GM18858 (cell line): ENCODE data around the gene PDRG1.
A peak's percentile ranks its signal among the peaks of the same experiment; 100 is the strongest.

Experiments
- ATAC-seq: cut with Tn5 transposase; IDR thresholded peaks from one replicate; pipeline ENCODE4 v1.9.1; 2021; ENCODE audit not compliant: unreplicated experiment

The PDRG1 gene

DNA sequence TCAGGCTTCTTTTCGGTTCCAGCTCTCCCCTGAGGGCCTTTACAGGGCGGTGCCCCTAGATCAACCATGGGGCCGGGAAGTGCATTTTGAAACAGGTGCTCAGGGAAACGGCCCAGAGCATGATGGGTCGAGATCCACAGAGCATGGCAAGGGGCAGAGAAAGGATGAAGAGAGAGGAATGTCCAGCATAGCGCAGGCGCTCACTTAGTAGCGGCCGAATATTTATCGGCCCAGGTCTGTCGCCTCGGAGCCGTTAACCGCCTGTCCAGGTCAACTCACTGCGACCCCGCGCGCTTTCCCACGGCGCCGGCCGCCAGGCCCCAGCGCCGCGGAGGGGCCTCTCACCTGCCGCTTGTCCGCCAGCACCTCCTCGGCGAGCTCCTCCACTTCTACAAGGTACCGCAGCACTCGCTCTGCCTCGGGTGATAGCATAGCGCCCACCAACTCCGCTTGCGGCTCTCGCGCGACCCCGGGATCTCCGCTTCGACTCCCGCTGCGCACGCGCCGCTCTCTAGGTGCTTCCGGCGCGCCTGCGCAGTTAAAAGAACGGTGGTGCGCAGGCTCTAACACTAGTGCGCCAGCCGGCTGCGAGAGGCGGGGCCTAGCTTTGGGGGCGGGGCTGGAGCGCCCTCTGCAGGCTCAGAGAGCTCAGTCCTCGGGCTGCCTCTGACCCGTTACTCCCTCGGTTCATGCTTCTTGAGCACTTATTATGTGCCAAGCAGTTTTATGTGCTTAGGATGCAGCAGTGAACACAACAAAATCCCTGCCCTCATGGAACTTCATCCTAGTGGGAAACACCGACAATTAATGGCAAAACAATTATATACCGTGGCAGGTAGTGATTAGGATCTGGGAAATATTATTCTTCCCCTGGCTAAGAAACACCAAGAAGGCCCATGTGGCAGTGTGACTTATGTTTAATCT is at the start of gene PDRG1:
PDRG1 (minus strand) TSS at position 517 of the 924 bp plus-strand sequence; CDS start at position 432, 85 bp downstream.
- ATAC-seq, result peak; percentile 94

DNA sequence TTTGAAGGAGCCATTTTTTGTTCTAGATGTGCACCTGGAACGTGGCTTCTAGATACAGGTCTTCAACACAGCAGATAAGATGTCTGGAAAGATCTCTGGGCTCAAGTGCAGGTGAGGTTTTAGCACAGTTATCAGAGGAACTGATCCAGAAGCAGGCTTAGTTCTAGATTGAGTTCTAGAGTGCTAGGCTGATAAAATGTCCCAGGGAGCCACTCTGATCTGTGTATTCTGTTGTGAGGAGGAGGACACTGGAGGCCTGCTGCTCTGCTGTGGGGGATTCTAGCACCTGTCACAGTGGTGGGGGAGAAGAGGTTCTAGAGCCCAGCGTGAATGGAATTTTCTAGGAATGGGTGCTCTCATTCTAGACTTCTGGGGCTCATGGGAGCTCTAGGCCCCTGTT is 46.4 kb upstream of the PDRG1 start:
- ATAC-seq, result no peak

DNA sequence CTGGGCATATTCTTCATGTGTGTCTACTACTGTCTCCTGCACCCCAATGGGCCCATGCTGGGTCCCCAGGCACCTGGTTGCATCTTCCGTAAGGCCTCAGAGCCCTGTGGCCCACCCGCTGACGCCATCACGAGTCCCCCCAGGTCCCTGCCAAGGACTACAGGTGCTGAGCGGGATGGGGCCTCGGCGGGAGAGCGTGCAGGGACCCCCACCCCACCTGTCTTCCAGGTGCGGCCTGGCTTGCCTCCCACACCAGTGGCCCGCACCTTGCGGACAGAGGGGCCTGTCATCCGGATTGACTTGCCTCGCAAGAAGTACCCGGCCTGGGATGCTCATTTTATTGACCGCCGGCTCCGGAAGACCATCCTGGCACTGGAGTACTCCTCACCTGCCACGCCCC is 45.1 kb upstream of the PDRG1 start:
- no peak for ATAC-seq

DNA sequence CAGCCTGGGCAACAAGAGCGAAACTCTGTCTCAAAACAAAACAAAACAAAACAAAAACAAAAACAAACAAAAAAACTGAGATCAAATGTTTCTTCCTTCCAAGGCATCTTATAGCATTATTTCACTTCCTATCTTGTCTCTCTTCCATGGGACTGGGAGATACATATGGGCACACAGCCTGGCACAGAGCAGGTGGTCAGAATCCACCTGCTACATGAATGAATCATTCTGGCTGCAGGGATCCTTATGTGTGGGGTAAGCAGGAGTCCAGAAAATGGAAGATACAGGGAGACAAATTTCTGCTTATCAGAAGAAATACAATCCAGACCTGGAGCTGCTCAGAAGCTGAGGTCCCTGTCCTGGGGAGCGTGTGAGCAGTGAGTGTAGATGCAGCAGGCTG is 40.2 kb upstream of the PDRG1 start:
- ATAC-seq, result no peak

DNA sequence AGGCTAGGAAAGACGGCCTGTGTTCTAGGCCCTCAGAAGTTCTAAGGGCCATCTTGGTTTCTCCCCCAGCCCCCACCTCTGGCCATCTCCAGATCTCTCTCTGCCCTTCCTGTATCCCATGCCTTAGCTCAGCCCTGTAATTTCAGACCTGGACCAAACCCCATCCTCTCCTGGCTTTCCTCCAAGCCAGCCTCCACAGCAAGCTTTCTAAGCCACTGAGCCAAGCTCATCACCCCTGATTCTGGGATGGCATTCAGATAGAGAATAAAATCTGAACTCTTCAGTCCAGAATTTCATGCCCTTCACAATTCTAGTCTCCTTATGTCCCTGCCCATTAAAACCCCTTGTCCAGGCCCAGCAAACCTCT is 39.5 kb upstream of the PDRG1 start:
- no peak for ATAC-seq

DNA sequence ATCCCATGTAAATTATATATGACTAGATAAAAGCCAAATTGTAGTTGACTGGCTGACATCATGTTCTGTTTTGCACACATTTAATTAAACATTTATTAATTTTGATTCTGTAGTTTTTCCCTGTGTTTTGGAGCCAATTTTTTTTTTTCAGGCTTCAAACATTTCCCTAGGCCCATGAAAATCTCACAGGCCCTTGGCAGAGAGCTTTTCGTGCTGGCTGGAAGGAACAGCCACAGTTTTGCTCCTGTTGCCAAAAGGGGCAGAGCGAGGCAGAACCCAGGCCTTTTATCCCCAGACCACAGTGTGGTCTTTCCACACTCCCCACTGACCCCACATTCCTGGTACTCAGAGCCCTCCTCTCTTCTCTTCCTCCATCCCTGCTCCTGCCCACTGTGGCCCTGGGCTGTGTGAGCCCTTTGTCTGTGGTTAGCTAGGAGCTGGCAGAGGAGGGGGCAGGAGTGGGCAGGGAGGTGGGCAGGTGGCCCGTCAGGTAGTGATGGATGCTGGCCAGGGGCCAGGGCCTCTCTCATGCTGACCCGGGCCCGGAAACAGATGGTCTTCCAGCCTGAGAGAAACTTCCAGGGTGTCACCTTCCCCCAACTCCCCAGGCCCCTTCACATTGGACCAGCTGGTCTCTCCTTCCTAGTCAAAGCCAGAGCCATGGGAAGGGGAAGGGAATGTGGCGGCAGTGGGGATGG is 38.9 kb upstream of the PDRG1 start:
- no peak for ATAC-seq

DNA sequence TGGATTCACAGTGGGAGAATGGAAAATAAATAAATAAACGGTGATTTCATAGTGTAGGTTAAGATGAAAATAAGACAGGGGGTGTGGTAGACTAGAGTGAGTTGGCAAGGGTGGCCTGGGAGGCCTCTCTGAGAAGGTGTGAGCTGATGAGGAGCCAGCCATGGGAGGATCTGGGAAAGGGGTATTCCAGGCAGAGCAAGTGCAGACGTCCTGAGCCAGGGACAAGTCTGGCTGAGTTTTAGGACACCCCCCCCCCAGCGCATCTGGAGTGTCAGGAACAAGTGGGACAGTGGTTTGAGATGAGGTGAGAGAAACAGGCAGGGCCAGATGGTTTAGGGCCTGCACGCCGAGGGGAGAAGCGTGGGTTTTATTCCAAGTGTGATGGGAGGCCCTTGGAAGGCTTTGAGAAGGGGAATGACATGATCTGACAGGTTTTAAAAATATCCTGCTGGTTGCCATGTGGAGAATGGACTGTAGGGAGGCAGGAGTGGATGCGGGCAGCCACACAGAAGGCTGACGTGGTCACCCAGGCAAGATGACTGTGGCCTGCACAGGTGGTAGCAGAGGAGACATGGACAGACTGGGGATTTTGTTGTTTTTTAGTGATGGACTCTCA is 37.3 kb upstream of the PDRG1 start:
- ATAC-seq, result no peak

DNA sequence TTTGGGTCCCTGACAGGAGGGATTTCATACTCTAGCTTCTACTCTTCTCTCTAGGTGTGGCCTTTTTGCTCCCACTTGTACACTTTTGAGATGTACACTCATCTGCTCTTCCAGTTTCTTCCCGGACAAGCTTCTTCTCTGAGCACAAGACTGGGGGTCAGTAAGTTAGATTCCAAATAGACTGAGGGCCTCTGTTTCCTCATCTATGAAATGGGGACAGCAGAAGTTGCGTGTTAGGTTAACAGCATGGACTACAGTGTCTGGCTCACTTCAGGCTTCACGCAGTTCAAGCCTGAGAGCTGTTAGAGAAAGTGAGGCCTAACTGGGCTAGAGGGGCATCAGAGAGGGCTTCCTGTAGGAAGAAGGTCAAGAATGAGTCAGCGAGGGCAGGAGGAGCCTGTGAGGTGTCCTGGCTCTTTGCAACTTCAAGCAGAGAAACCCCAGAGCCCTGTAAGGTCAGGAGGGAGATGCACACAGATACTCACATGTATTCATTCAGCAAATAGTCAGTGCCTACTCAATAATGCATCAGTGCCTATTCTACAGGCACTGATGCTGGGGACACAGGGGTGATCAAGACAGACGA is 36.7 kb upstream of the PDRG1 start:
- no peak for ATAC-seq

DNA sequence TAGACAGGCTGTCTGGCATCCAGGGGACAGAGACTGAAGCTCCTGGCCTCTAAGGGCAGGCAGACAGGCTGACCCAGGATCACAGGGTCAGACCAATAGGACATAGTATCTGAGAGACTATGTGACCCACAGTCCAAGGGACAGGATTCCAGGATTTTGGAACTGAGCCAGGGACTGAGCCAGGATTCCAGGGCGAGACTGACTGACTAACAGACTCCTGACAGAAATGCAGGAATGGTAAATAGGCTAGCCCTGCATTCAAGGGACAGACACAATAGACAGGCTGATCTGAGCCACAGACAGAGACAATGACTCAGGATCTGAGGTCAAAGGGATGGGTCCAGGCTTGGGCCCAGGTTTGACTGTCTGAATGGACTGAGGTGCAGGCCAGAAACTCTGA is 35.9 kb upstream of the PDRG1 start:
- ATAC-seq, result no peak

DNA sequence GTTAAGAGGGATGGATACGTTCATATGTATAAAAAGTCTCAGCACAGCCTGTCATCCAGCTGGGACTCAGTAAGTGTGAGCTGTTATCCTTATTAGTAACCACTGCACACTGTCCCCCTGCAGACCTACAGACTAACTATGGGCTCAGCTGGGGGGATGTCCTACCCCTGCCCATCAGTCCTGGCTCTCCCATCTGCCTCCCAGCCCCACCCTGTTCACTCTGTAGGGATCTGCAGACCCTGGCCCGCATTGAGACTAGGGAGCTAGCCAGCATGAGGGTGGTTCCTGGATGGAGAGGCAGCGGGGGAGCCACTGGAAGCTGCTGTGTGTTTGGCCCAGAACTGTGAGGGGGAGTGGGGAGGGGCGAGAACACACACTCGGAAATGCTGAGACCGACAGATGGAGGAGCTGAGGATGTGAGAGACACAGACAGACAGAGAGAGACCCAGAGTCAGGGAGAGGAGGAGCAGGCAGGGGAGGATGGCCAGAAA is 33.2 kb upstream of the PDRG1 start:
- ATAC-seq, result no peak

DNA sequence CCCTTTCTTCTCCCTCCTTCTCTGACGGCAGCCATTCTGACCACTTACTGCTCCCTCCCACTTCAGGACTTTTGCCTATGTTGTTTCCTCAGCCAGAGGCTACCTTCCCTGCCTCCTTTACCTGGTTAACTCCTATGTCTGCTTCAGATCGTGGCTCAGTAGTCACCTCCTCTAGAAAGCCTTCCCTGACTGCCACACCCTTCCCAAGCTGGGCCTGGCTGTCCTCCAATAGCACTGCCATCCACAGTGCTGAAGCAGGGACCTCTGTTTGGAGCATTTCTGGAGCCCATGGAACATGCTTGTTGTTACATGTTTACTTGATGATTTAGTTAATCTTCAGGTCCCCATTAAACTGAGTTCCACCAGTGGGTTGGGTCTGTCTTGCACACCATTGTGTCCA is 29.9 kb upstream of the PDRG1 start:
- no peak for ATAC-seq

DNA sequence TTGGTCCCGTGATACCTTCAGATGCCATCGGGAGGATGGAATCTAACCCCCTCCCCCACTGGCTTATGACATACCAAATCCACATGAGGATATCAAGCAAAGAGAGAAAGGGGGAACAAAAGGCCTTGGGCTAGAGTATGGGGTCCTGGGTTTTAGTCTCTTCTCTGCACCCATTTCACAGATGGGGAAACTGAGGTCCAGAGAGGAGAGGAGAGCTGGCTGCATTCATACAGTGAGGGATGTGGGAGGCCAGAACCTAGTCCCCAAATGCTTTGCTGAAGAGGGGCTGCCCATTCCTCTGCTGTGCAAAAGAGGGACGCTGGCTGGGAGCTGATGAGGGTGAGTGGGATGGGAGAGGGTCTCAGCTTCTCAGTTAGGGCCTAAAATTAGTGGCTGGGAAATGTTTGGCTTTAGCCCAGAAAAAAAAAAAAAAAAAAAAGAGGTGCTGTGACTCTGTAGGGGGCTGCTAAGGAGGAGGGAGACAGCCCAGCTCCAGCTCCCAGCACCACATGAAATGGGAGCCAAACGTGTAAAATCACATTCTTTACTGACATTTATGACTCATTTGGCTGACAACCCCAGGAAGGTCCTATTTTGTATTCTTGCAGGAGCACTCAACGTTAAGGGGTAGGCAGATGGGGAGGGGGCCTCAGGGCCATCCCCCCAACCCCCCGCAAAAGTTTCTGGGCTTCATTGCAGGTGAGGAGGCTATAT is 28.0 kb upstream of the PDRG1 start:
- no peak for ATAC-seq

DNA sequence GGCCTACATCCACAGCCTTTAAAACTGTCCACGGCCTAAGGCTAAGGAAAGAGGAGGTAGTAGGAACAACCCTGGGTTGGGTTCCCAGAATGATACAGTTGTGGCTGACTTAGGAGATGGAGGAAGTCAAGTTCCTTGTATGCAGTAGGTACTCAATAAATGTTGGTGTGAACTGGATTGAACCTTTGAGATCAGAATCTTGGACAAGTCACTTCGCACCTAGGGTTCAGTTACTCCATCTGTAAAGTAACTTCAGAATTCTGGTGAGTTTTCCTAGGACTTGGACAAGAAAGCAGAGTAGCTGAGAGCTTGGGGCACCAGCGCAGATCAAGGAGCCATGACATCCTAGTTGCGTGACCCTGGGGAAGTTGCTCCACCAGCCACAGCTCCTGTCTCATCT is 25.2 kb upstream of the PDRG1 start:
- no peak for ATAC-seq

DNA sequence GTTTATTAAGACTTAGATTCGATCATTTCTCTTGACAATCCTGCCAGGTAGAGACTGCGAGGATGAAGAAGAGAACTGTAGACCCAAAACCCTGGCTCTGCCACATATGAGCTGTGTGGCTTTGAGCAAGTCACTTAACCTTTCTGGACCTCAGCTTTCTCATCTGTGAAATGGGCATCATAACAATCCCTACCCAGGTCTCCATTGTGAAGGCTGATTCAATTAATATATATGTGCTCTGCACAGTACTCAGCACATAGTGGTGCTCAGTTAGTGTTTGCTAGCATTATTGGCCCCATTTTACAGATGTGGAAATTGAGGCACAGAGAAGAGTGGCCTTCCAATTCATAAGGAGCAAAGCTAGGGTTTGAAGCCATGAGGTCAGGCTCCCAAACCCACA is 24.0 kb upstream of the PDRG1 start:
- no peak for ATAC-seq

DNA sequence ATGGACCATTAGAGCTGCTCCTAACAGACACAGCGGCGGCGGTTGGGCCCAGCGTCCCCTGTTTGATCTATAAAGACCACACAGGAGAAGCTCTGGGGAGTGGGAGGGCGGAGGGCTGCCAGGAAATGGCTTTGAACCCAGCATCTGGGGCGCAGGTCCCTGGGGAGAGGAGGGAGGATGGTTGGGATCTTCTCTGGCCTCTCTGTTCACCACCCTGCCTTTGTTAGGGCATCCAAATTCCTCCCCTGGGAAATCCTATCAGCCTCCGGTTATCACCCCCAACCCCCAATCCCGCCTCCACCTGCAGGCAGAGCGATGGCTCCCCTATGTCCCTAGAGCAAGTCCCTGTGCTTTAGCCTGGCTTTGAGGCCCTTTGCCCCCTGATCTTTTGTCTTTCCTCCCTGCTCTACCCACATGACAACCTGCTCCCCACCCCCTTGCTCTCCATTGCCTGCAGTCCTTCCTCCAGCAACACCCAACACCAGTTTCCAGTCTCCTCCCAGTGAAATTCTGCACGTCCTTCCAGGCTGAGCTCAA is 23.2 kb upstream of the PDRG1 start:
- ATAC-seq, result no peak

DNA sequence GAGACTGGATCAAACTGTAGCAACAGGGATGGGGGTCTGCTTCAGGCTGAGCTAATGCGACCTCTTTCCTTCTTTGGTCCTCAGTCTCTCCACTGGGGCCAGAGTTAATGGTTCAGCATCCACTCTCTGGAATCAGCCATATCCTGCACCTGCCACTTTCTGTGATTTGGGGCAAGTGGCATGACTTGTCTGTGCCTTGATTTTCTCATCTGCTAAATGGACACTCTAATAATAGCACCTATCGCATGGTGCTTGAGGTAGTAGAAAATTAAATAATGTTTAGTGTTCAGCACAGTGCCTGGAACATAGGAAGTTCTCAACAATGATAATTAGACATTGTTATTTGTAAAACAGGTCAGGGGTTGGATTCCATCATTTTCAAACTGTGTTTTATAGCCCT is 22.4 kb upstream of the PDRG1 start:
- ATAC-seq, result no peak

DNA sequence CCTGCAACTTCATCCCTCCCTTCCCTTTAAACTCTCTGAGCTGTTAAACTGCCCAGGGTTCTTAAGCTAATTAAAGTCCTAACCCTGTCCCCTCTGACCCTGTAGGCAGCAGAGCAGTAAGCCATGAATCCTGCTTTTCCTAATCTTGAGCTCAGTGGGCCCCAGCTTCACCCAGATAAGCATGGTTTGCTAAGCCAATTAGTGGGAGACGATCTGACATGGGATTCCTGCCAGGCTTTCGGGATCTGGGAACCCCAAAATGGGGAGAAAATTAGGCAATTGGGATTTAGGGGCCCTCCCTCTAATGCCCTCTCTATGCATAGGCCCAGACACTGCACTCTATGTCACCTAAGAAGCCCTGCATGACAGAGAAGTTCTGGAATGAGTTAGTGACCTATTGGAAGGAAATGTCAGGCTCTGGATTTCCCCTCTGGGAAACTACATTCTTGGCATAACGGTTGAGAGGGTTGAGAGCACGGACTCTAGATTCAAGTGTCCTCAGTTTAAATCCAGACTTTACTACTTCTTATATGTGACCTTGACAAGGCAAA is 20.7 kb upstream of the PDRG1 start:
- ATAC-seq, result no peak

DNA sequence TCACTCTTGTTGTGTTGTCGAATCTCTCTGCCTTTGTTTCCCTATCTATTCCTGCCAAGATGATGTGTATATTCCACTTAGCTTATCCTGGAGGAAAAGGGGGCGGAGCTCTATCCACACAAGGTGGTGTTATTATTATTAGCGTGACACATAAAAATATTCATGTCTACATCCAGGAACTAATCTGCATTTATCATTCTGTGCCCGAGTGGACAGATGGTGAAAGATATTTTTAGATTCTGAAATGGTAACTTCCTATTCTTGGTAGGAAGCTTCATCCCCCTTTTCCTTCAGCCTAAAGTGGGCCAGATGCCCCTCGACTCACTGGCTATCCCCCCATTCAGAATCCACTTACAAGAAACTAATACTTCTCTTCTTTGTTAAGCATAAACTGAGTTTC is 18.1 kb upstream of the PDRG1 start:
- ATAC-seq, result no peak

DNA sequence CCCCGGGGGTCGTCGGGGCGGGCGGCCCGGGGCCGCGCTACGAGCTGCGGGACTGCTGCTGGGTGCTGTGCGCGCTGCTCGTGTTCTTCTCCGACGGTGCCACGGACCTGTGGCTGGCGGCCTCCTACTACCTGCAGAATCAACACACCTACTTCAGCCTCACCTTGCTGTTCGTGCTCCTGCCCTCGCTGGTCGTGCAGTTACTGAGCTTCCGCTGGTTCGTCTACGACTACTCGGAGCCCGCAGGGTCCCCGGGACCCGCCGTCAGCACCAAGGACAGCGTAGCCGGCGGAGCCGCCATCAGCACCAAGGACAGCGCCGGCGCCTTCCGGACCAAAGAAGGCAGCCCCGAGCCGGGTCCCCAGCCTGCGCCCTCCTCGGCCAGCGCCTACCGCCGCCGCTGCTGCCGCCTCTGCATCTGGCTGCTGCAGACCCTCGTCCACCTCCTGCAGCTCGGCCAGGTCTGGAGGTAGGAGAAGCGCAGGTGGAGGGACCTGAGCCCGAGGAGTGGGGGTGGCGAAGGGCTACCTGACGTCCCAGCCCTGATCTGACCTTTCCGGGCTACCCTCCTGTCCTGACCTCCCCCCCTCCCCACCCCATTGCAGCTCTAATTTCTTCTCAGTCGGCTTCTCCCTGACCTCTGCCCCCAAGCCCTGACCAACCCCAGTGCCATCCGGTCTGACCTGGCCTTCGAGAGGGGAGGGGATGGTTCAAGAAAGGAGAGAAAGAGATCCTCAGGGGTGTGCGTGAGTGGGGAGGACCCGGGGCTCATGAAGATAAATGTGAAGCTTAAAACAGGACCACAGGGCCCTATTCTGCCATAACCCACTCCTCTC is 16.7 kb upstream of the PDRG1 start:
- no peak for ATAC-seq
